GM19372 (cell line): ENCODE measurements around the gene EEF1A2.

Experiments
- ATAC-seq: cut with Tn5 transposase; IDR thresholded peaks from one replicate; pipeline ENCODE4 v1.9.1; 2021; ENCODE audit warnings: mild to moderate bottlenecking, low read depth, moderate library complexity; ENCODE audit not compliant: unreplicated experiment

Gene EEF1A2

GRCh38 chr20:63498960-63499337 lies at the start of gene EEF1A2:
TSS of gene EEF1A2 (minus strand) at chr20:63499083. CDS start at chr20:63497763, 1,320 bp downstream.
- ATAC-seq: no peak

DNA sequence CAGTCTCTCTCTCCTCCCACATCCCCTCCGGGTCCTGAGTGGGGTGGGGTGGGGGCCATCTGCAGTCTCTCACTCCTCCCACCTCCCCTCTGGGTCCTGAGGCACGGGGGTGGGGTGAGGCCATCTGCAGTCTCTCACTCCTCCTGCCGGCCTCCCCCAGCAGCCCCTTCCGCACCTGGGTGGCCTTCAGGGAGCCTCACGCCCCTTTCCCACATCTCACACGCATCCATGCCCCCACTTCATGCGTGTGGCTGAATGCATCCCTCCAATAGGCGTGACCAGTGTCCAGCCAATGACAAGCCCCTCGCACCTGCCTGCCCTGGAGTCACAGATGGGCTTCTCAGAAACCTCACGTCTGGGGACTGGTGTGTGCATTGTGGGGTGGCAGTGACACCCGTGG lies 49.7 kb upstream of the EEF1A2 start:
- ATAC-seq: no peak

DNA sequence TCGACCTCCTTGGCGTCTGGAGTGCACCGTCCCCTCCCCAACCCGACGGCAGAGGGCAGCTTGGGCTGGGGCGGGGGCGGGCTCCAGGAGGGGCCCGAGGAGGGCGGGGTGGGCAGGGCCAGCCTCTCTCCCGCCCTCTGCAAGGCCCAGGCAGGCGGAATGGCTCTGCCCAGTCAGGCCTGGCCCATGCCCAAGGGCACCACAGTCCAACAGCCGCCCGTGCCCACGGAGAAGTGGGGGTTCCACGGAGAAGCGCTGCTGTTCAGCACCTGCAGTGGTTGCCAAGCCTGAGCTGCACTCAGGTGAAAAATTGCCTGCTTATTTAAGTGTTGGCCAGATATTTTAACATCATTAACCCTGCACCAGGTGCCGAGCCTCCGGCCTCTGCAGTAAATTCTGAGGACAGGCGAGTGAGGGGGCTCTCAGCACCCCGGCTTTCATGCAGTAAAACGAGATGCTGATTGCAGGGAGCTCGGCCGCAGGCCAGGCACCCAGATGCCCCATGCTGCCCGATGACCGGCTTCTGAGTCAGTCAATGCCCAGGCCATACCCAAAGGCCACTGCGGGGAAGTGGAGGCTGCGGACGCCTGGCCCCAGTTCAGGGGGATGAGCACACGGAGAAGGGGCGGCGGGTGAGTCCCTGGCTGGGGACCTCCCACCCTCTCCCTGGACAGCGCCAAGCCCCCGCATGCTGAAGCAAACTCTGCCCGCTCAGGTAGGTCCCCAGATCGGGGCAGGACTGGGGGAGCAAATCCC lies 49.0 kb upstream of the EEF1A2 start, which contains the start of gene SRMS:
Gene SRMS (minus strand): TSS at position 25 of the 756 bp plus-strand sequence. CDS start 286 bp downstream, outside the sequence.
- ATAC-seq: no peak

DNA sequence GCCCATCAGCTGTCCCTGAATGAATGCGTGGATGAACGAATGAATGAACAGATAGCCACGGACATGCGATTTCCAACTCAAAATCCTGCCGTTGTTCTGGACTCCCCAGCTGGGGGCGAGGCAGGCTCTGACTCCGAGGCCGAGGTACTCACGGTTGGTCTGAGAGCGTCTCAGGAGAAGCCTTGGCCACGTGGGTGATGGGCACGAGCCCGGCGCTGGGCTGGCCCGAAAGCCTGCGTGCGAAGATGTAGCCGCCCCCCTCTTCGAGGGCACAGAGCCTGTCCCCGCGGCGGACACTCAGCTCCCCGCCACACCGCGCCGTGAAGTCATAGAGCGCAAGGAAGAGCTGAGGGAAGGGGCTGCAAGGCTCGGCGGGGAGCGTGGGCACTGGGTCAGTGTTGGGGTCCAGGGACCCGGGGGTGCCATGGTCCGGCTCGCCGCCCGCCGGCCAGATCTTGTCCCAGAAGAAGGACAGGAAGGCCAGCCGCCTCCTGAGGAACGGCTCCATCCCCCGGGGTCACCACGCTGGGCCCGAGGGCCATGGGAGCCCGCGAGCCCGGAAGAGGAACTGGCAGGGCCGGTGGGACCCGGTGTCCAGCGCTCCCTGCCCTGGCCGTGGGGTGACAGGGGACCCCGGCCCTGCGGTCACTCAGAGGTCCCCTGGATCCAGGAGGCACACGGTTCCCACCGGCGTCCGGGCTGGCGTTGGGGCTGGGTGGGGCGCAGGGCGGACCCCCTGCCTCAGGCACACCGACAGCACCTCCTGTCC lies 48.3 kb upstream of the EEF1A2 start:
- ATAC-seq: no peak

DNA sequence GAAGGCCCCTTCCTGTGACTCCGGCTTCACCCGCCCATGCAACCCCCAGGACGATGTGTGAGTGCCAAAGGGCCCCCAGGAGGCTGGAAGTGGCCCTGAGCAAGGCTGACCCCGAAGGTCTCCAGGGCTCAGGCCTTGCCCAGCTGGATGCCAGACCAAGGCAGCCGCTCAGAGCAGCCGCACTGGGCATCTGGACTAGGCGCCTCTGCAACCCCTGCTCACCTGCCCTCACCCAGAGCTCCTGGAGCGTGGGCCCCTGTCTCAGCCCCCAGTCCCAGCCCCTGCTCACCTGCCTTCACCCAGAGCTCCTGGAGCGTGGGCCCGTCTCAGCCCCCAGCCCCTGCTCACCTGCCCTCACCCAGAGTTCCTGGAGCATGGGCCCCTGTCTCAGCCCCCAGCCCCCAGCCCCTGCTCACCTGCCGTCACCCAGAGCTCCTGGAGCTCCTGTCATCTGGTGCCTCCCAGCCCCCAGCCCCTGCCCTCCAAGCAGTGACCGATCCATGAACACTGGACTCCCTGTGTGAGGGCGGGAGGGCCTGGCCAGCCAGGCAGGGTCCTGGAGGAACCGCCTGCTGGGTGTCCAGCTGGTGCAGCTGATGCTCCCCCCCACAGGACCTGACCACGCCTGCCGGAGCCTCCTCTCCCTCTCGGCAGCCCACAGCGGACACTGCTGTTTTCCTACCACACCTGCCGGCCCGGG lies 47.5 kb upstream of the EEF1A2 start:
- ATAC-seq: no peak

DNA sequence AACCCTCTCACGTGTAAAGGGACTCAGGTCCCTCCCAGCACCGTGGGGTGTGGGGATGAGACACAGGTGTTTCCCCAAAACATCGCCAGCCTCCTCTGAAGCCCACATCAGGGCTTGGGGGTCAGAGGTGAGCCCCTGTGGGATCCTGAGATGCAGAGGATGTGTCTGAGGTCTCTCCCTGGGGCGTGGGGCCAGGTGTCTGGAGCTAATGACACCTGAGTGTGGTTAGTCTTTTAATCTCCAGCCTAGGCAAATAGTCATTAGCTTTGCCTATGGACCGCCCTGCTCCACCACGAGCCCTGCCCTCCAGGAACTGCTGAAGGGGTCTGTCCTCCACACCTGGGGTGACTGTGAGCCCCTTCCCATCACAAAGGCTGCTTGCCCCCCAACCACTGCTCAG lies 46.9 kb upstream of the EEF1A2 start:
- ATAC-seq: no peak

- no peak for ATAC-seq
These were observed 46.2 kb upstream of the EEF1A2 start for GRCh38 chr20:63544958-63545516.

DNA sequence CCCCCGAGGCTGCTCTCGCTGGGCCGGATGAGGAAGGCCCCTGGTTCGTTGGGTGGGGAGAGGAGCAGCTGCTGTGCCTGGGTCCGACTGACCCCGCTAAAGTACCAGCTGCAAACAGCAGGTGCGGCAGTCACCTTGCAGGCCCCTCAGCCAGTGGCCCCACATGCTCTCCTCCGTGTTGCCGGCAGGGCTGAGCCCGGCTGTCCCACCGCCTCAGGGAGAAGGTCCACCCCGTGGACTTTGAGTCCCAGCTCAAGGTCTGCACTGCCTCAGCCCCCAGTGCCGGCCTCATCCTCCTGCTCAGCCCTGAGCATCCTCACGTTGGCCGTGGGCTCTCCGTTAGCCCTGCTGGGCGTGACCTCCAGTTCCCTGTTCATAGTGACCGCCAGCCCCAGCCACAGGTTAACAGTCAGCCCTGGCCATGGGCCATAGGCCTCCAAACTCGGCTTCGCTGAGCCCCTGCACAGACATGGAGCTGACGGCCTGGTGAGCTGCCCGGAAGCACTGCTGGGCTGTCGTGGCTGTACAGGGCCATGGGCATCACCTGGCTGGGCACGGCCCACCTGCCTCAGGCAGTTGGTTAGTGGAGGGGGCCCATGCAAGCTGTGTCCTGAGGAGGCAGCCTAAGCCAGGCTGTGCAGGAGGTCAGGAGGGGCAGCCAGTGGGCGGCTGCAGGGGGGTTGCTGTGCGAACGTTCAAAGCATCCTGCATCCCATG lies 45.5 kb upstream of the EEF1A2 start:
- ATAC-seq: no peak

DNA sequence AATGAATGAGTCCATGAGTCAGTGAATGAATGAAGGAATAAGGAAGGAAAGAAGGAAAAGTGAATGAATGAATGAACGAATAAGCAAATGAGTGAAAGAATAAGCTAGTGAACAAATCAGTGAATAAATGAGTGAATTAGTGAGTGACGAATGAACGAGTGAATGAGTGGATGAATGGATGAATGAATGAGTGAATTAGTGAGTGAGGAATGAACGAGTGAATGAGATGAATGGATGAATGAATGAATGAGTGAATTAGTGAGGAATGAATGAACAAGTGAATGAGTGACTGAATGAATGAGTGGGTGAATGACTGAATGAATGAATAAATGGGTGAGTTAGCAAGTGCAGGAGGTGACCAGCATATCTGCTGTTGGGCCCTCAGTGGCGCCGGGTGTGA lies 44.9 kb upstream of the EEF1A2 start:
- ATAC-seq: no peak

- ATAC-seq: no peak
These were observed 44.2 kb upstream of the EEF1A2 start for GRCh38 chr20:63543131-63543530.

GRCh38 chr20:63542696-63543095 lies 43.8 kb upstream of the EEF1A2 start:
- ATAC-seq: no peak

- no peak for ATAC-seq
These were observed 43.2 kb upstream of the EEF1A2 start for GRCh38 chr20:63542031-63542559.

DNA sequence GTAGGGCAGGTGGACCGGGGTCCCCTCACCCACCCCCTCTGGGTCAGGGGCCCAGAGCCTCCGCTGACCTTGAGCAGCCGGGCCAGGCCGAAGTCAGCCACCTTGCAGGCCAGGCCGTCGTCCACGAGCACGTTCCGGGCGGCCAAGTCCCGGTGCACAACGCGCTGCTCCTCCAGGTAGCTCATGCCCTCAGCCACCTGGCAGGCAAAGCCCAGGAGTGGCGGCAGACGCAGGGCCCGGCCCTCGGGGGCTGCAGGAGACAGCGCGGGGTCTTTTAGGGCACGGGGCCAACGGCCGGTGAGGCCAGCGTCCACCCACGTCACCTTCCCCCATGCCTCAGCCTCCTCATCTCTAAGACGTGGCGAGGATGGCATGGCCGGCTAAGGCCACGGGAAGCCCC lies 42.5 kb upstream of the EEF1A2 start:
- no peak for ATAC-seq

- no peak for ATAC-seq
These were observed 41.7 kb upstream of the EEF1A2 start for GRCh38 chr20:63540417-63541186.

DNA sequence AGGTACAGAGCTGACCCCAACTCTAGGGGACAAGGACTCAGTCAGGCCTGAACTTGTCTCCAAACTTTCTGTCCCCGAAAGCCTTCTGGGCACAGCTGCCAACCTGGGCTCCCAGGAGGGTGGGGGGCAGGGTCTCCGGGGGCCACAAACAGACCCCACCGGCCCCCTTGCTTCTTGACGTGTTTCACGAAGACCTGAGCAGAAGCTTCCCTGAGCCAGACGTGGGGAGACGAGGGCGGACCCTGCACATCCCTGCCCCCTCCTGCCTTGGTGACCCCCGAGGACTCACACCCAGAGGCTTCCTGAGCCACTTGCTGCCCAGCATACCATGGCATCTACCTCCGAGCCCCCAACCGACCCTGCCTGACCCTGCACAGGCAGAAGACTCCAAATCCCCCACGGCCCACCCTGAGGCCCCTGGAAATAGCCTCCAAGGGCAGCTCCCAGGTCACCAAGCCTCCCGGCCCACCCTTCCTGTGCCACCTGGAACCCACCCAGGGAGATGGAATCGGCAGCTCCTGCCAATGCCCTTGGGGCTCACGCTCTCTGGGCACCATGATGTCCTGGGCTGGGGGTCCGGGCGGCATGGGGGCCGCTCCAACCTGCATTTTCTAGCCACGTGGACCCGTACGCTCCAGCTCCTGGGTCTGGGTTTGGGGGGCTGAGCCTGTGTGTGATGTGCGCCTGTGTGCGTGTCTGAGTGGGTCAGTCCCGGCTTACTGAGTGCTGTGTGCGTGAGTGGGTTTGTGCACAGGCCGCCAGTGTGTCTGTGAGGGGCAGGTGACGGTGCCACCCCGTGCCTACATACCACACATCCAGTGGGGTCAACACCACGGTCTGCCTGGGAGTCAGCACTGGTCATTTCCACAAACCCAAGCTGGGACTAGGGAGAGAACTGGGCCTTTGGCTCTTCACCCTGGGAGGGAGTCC lies 40.8 kb upstream of the EEF1A2 start:
- no peak for ATAC-seq

- no peak for ATAC-seq
These were observed 40.2 kb upstream of the EEF1A2 start for GRCh38 chr20:63539092-63539430.

GRCh38 chr20:63538204-63539091 lies 39.6 kb upstream of the EEF1A2 start:
- no peak for ATAC-seq
